NCI-H748 treated with DMSO at 0.1 percent for 48 hours (cell line): ENCODE data around the gene OGA.

Experiments
- DNase-seq: peaks from one replicate; lab custom pipeline; 2025; lab: John Stamatoyannopoulos, UW

Gene OGA

GRCh38 chr10:101835362-101835761 lies 17.1 kb upstream of the OGA start:
- DNase-seq = no peak

DNA sequence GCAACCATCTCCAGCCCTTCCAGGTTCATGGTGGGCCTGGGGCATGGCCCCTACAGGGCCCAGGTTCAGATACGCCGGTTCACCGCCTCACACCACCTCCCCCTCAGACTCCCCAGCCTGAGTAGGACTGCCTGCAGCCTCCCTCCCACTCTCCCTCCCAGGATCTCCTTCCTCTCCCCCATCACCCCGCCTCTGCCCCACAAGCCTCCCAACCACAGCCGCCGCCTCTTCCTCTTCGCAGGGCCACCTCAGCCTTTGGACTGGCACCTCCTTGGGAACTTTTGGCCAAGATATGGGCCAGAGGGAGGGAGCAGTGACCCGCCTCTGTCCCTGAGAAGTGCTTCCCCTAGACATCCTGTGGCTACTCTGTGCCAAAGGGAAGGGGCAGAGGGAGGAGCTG lies 16.1 kb upstream of the OGA start:
- no peak for DNase-seq

DNA sequence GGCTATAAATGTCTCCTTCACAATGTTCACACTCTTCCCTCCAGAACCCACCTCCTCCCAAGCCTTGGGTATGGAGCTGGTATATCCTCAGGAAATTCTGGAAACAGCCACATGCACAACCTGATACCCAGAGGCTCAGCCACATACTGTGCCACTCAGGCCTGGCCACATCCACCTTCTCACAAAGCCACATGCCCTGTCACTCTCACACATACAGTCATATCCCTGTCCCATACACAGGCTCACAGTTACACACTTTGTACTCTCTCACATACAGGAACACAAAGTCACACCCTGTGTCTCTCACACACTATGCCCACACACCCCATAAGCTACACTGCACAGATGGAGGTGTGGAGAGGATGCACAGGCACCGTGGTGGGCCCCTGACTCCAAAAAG lies 15.2 kb upstream of the OGA start:
- no peak for DNase-seq

DNA sequence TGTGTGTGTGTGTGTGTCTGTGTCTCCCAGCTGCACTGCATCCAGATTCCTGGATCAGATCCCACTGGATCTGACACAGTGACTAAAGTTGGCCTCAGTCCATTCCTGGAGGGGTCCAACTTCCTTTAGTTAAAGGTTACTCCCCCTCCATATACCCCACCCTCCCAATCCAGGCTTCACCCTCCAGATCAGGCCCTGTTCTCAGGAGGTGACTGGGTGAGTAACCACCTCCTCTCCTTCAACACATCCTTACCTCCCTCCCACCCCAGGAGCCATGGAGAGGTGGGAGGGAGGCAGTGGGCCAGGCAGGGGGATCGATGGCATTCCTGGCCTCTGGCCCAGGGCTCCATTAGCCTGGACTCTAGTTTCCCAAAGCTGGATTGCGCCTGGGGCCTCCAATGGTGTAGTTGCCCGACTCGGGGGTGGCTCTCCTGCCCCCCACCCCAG lies 14.1 kb upstream of the OGA start:
- no peak for DNase-seq

DNA sequence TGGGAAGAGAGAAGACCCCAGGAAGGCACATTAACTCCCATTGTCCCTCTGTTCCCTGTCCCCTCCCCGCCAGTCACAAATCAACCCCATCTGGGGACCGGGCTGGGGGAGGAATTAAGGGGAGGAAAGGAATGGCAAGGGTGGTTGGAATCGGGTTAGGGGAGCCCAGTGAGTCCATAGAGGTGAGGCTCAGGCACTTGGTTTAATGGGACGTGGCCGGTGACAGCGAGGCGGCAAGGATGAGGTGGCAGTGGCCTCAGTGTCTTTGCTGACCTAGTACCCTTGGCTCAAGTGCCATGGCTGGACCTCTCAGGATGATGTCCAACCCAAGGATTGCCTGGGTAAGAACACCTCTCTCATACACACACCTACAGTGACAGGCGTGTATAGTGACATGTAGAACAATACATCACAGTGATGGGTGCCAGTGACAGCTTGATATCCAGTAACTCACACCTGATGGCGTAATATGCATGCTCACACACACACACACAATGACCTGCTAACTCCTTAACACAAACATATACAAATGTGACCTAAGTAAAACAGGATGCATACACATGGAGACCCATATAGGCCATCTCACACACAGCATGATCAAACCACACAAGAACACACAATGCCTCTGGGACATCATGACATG lies 13.0 kb upstream of the OGA start:
- DNase-seq = no peak

DNA sequence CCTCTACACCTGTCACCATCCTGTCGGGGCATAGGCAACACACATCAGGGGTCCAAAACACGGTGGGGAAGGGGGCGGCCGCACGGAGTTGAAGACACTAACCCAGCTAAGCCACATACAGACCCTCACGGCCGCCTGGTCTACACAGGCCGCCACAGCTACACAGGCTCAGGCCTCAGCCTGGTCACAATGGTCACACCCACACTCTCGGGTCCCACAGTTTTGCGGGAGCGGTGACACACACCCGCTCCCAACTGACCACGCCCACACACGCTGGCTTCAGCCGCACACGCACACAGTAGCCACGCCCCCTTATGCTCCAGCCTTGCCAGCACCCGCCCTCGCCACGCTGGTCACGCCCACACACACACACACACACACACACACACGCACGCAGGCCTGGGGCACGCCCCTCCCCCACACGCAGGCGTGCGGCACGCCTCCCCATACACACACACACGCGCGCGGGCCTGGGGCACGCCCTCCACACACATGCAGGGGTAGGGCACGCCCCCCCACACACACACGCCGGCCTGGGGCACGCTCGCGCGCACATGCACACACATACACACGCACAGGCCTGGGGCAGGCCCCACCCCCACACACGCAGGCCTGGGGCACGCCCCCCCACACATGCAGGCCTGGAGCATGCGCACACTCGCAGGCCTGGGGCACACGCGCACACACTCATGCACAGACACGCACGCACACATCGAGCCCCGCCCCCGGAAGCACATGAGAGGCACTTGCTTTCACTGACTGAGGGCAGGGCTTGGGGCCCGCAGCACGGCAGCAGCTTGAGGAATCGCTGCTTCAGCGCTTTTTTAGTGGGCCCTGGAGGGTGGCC lies 12.3 kb upstream of the OGA start:
- peak; percentile 50 for DNase-seq

GRCh38 chr10:101829561-101830315 lies 11.5 kb upstream of the OGA start:
- peak; percentile 23 for DNase-seq

DNA sequence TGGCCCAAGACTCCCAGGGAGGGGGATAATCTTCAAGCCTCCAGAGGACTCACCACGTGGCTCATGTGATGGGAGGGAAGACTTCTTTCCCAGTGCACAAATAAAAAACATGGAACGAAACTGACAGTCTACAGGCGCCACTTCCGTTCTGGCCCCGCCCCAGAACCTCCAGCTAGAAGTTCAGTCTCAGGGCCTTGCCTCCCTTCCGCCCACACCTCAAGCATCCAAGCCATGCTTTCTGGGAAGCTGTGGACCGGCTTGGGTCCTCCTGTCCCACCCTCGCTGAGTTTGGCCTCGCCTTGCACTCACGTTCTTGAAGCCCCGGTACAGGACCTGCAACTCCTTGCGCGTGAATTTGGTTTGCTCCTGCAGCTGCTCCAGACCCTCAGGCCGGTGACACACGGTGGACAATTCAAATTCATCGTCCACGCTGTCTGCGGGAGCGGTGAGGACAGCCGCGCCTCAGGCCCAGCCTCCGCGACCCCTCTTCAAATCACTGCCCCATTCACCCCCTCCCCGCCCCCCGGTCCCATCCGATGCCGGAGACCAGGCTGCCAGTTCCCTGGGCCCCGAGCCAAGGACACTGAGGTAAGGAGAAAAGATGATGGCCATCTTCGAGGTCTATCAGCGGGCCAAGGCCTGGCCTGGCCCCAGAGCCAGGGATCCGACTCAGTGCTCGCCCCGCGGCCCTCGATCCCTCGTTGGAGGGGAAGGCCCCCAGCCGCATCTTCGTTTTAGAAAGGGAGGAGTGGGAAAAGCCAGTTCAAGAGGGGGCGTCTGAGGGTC lies 10.7 kb upstream of the OGA start:
- no peak for DNase-seq

DNA sequence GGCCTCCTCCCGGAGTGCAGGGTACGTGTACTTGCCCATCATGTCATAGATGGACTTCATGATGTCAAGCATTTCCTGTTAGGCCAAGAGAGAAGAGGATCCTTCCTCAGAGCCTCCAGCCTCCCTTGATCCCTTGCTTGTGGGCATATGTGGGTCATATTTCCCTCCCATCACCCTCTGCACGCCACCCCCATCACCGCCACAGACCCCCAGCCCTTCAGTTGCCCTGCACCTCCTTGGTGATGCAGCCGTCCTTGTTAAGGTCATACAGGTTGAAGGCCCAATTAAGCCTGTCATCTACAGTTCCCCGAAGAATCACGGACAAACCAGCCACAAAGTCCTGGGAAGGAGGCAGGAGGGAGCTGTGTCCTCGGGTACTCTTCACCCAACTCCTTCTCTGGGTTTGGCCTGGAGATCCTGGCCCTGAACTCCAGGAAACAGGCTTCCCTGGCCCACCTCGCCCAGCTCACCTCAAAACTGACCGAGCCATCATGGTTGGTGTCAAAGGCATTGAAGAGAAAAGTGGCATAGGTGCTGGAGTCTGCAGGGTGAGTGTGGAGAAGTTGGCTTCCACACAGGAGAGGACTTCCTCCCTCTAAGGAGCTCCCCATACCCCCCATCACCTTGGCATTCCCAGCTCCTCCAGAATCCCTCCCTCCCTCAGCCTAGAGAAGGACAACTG lies 9.8 kb upstream of the OGA start:
- DNase-seq = no peak

DNA sequence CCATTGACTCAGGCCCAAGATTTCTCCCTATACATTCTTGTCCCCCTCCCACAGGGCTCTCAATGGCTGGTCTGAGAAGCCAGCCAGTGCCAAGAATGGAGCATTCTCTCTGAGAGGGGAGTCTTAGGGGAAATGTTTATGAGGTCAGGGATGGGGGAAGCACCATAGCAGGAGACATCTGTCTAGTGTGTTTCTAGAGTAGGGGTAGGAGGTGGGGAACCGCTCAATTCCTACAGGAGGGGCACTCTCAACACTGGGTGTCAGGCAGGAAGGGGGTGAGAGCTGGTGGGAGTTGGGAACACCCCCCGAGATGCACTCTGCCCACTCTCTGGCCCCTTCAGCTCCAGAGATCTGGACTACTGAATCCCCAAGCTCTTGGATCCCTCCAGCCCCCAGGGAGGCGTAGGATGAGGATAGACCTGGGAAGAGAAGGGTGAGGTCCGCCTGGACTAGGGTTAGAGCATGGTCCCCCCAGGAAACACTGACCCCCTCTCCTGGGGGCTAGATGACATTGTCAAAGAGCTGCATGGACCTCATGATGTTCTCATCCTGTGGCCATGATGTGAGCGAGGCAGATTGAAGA lies 8.7 kb upstream of the OGA start:
- no peak for DNase-seq

DNA sequence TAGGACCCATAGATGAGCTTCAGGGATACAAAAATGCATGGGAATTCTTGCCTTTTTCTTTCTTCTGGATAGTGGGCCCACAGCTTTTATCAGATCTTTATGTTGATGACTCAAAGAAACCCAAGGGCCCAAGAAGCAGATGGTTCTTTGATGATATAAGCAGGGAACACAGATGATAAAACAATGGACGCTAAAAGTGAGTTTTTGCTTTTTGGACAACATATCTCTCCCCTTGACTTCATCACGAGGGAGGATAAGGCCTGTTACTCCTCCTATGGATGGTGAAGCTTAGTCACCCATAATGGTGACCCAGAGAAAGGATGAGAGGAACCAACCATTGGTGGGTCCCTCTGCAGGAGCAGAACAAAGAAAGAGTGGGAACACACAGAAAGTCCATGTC lies 6.5 kb upstream of the OGA start:
- no peak for DNase-seq

- DNase-seq = no peak
Observed at GRCh38 chr10:101818872-101819633, 809 bp upstream of the OGA start.

DNA sequence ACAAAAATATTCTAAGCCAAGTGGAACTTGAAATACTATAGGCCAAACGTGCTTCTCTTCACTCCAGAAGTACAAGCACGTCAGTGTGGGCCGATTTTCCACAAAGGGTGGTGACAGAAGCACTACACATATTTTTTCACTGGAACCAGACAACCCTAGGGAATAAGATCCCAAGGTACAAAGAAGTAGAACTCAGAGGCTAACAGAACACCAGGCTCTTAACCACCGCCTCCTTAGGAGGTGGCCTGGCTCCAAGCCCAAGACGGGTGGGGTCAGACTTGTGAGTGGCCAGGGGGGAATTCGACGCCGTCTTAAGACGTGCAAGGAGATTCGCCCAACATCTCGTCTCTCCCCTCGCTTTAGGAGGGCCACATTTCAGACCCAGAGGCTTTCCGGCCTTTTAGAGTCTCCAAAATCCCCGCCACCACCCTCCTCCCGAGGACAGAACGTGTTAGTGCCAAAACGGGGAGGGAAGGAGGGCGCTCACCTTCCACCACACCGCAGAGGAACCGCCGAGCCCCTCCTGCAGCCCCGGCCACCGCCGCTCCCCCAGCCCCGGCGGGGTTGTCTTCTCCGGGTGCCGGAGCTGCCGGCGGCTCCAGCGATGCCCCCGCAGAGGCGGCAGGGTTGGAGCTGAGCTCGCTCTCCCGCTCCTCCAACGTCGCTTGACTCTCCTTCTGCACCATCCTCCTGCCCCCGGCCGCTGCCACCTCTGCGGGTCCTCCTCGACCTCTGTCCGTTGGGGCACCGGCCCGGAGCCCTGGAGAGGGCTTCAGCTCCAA lies 716 bp downstream of the OGA start:
- no peak for DNase-seq

GRCh38 chr10:101816913-101817336 lies 1.3 kb downstream of the OGA start:
- DNase-seq = no peak

GRCh38 chr10:101816376-101816775 lies 1.9 kb downstream of the OGA start:
- DNase-seq = no peak

GRCh38 chr10:101814466-101815071 lies 3.7 kb downstream of the OGA start:
- DNase-seq = no peak

- DNase-seq = no peak
Observed at GRCh38 chr10:101812606-101813005, 5.6 kb downstream of the OGA start.

- no peak for DNase-seq
Observed at GRCh38 chr10:101807158-101807557, 11.1 kb downstream of the OGA start.

DNA sequence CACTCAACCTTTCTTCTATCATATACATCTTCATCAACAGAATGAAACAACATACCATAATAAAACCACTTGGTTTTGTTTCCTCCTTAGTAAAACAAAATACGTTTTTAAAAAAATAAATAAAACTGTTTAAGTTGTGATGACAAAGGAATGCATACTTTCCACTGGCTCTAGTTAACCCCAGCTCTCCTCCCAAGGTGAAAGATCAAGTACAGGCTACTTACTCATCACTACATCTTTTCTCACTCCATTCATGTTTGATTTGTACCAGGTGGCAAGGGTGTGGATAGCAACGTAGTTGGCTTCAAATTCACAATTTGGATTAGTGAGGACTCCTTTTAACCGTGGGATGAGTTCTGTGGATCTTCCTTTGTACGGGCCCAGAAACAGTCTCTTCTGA lies 14.7 kb downstream of the OGA start:
- no peak for DNase-seq
